Middle frontal gyrus (tissue), 1 donor: ENCODE results near the gene TXLNA.

ENCODE experiments used
- DNase-seq: peaks from one replicate; pipeline ENCODE4 v3.0.0-alpha.2; 2015; ENCODE audit warnings: low spot score; ENCODE audit errors: extremely low spot score

TXLNA gene

DNA sequence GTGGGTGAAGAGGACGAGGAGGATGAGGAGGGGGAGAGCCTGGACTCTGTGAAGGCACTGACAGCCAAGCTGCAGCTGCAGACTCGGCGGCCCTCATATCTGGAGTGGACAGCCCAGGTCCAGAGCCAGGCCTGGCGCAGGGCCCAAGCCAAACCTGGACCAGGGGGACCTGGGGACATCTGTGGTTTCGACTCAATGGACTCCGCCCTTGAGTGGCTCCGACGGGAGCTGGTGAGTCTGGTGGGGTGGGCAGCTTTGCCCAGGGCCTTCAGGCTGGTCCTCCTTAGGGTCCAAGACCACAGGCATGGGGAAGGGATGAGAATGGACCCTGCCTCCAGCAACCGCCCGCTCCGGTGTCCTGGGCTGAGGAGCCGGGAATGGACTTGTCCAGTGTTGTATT is 68.0 kb downstream of the TXLNA start:
- no peak for DNase-seq
